Activated CD4-positive, alpha-beta T cell treated with anti-CD3 and anti-CD28 coated beads for 24 hours (primary cell): ENCODE measurements around the gene FAM114A1.
A peak's percentile ranks its signal among the peaks of the same experiment; 100 is the strongest.

Experiments used
- DNase-seq, 2 donors: peaks; one replicate each; pipeline ENCODE4 v3.0.0-alpha.2; 2020; ENCODE audit warnings: low read depth in 2 of 2

The FAM114A1 gene

GRCh38 chr4:38867478-38868058 is at the start of gene FAM114A1:
Gene FAM114A1, plus strand, starts transcription at chr4:38867806. Its CDS starts 10,273 bp downstream, at chr4:38878079.
- no peak for DNase-seq

GRCh38 chr4:38818441-38818976 is 49.1 kb upstream of the FAM114A1 start:
- DNase-seq = no peak

GRCh38 chr4:38819569-38819968 is 48.0 kb upstream of the FAM114A1 start:
- DNase-seq = no peak

DNA sequence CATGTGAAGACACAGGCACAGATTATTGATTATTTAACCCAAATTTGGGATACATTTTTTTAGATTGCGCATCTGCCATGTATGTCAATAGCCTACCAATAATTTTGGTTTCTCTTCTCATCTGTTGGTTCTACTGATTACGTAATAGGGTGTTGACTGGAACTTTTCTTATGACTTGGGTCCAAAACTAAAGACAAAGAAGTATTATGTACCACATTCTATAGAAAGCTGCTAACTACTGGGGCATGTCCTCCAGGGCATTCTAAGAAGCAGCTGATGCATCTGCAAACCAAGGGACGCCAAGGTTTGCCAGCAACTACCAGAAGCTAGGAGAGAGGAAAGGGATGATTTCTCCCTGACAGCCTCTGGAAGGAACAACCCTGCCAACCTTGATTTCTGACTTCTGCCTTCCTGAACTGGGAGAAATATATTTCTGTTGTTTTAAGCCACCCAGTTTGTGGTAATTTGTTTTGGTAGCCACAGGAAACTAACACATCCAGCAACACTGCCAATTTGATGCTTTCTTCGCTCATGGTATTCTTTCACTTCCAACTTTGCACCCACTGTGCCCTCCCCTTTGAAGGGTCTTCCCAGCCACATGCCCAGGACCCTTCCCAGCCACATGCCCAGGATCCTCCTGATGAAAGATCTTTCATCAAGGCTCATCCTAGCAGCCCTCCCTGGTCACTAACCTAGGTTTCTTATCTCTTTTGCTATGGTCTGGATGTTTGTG is 47.1 kb upstream of the FAM114A1 start:
- no peak for DNase-seq

DNA sequence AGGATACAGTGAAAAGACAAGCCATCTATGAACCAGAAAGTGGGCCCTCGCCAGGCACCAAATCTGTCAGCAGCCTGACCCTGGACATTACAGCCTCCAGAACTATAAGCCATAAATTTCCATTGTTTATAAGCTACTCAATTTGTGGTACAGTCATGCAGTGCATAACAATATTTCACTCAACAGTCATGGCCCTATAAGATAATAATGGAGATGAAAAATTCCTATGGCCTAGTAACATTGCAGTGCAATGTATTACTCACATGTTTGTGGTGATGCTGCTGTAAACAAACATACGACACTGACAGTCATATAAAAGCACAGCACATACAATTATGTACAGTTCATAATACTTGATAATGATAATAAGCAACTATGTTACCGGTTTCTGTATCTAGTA is 45.9 kb upstream of the FAM114A1 start:
- no peak for DNase-seq

- no peak for DNase-seq
Observed at GRCh38 chr4:38822748-38823303, 44.8 kb upstream of the FAM114A1 start.

DNA sequence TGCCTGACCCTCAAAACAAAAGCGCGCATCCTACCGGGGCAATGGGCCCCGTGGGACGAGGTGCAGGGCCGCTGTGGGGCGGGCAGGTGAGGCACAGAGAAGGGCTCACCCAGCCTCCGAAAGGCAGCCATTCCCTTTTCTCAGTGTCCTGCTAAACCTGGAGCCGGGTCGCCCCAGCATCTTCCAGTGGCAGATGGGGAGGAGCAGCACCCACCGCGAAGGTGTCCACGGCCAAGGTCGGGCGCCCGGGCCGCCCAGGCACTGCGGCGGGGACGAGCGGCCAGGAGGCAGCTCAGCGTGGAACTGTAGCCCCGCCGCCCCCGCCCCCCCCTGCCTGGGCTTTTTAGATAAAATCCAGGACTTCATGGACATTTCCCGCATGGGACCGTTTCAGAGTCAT is 43.8 kb upstream of the FAM114A1 start:
- no peak for DNase-seq

- DNase-seq = no peak
Observed at GRCh38 chr4:38829237-38829636, 38.4 kb upstream of the FAM114A1 start.

- no peak for DNase-seq
Observed at GRCh38 chr4:38831653-38832052, 36.0 kb upstream of the FAM114A1 start.

GRCh38 chr4:38832206-38832605 is 35.4 kb upstream of the FAM114A1 start:
- no peak for DNase-seq

DNA sequence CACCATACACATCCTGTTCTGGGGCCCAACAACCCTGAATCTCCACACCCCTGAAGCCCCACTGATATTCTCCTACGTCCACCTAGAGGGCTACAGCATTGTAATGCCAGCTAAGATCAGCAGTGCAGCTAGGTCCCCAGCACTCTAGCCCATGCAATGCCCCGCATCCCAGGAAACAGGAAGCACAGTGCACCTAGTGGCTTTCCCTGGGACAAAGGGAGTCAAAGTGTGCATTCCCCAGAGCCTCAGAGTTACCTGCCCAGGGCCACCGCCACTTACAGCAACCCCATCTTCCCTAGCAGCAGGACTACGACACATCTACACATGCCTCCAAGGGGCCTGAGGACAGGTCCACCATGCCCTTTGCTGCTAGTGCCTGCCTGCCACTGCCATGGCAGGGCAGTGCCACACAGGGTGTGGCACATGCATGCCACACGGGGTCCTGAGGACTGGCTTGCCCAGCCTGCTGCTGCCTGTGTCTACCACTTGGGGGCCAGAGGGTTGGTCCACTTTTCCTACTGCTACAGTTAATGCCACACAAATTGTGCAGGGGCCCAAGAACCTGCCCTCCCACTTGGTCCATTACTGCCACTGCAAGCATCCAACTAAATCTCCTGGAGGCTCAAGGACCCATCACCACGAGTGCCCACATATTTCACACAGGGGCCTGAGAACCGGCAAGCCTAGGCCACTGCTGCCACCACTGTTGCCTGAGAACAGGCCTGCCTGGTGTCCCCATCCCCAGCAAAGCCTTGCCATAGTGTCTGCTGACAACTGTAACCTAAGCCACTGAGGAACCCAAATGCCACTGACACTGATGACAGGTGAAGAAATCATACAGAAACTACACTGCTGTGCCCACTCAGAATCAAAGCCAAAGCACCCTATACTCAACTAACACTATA is 34.7 kb upstream of the FAM114A1 start:
- no peak for DNase-seq

GRCh38 chr4:38834570-38834969 is 33.0 kb upstream of the FAM114A1 start:
- DNase-seq = no peak

- no peak for DNase-seq
Observed at GRCh38 chr4:38837334-38837733, 30.3 kb upstream of the FAM114A1 start.

DNA sequence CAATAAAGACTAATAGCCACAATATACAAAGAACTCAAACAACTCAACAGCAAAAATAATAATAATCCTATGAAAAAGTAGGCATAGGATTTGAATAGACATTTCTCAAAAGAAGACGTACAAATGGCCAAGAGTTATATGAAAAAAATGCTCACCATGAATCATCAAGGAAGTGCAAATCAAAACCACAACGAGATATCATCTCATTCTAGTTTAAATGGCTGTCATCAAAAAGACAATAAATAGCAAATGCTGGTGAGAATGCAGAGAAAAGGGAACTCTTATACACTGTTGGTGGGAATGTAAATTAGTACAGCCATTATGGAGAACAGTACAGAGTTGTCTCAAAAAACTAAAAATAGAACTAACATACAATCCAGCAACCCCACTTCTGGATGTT is 29.8 kb upstream of the FAM114A1 start:
- DNase-seq = no peak

DNA sequence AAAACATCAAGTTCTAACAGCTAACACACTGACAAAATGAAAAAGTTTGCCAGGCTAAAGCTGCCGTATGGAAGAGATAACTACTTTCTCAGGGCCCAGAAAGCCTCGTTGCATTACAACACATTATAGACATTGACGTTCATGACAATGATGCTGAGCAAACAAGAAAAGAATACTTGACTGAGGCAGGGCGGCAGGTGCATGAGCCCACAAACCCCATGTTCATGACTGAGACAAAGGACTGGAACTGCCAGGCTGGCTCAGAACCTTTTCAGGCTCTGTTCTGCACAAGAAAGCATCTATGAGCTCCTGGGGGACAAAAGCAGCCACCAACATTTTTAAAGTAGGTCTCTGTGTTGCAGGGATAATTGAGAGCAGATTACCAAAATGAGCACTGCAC is 24.6 kb upstream of the FAM114A1 start:
- no peak for DNase-seq

GRCh38 chr4:38846015-38846414 is 21.6 kb upstream of the FAM114A1 start:
- DNase-seq = no peak

DNA sequence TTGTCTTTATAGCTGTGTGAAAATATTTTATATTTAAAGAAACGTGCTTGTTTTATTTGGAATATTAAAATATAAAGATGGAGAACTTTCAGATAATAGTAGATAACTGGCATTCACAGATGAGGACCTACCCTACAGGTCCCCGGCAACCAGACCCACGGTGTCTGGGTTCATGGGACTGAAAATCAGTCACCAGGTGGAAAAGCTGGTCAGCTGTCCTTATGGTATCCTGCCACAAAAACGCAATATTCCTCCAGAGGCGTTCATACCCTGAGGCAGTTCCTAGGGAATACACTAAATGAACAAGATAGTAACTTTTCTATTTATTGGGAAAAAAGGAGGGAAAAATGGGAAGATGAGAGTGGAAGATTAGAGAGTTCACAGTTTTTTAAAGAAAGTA is 12.1 kb upstream of the FAM114A1 start:
- no peak for DNase-seq

- DNase-seq = no peak
Observed at GRCh38 chr4:38856046-38856445, 11.6 kb upstream of the FAM114A1 start.

- DNase-seq = peak; percentile 41 to 54
Observed at GRCh38 chr4:38856524-38857337, 10.9 kb upstream of the FAM114A1 start, which contains the start of gene TLR6. Gene TLR6, minus strand, starts transcription at chr4:38856817. Its CDS starts 27,344 bp downstream, at chr4:38829473.

DNA sequence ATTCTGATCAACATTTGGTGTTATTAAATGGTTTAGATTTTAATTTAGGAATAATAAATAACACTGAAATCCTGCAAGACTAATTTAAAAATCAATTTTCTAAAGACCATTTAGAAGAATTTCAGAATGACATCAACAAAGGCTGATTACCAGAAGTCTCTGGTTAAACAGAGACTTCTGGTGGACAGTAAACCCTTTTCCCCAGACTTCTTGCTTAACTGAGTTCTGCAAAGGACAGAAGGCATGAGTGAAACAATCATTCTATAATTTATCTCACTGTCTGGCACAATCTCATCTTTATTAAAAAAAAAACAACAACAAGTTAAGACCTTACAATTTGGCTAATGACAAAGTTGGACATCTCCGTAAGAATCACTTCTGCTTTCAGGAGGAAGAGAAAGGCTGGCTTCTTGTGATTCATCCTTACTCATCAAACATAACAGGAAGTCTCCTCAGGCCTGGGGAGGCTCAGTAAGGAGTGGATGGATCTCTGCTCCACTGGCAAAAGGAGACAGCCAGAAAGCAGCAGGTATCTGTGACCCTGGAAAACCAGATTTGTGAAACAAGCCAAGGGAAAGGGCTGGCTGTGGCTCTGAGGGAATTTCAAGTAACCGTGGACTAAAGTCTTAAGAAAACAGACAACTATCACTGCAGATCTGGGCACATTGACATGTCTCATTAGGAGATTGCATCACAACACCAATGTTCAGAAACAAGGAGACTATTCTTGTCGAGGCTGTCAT is 10.1 kb upstream of the FAM114A1 start:
- no peak for DNase-seq
